GM21619 (cell line): ENCODE measurements around the gene ADAMTSL1.

Experiments
- ATAC-seq: cut with Tn5 transposase; IDR thresholded peaks from one replicate; pipeline ENCODE4 v1.9.1; 2021; ENCODE audit not compliant: unreplicated experiment

The ADAMTSL1 gene

GRCh38 chr9:18499980-18500379 lies 26.0 kb downstream of the ADAMTSL1 start:
- ATAC-seq = no peak

- ATAC-seq = no peak
Measured at GRCh38 chr9:18500451-18500850, 26.5 kb downstream of the ADAMTSL1 start.

- no peak for ATAC-seq
Measured at GRCh38 chr9:18501949-18502348, 28.0 kb downstream of the ADAMTSL1 start.

- no peak for ATAC-seq
Measured at GRCh38 chr9:18502546-18502945, 28.6 kb downstream of the ADAMTSL1 start.

- no peak for ATAC-seq
Measured at GRCh38 chr9:18504707-18505106, 30.8 kb downstream of the ADAMTSL1 start.

- ATAC-seq = no peak
Measured at GRCh38 chr9:18507151-18507550, 33.2 kb downstream of the ADAMTSL1 start.

- no peak for ATAC-seq
Measured at GRCh38 chr9:18516514-18516913, 42.6 kb downstream of the ADAMTSL1 start.

- no peak for ATAC-seq
Measured at GRCh38 chr9:18516965-18517364, 43.0 kb downstream of the ADAMTSL1 start.

- no peak for ATAC-seq
Measured at GRCh38 chr9:18520416-18521047, 46.6 kb downstream of the ADAMTSL1 start.

- ATAC-seq = no peak
Measured at GRCh38 chr9:18526685-18527084, 52.7 kb downstream of the ADAMTSL1 start.

- ATAC-seq = no peak
Measured at GRCh38 chr9:18531136-18532065, 57.4 kb downstream of the ADAMTSL1 start.

- no peak for ATAC-seq
Measured at GRCh38 chr9:18534611-18535010, 60.7 kb downstream of the ADAMTSL1 start.

- ATAC-seq = no peak
Measured at GRCh38 chr9:18536554-18536953, 62.6 kb downstream of the ADAMTSL1 start.

GRCh38 chr9:18539203-18539693 lies 65.3 kb downstream of the ADAMTSL1 start:
- ATAC-seq = no peak

GRCh38 chr9:18542837-18543405 lies 69.0 kb downstream of the ADAMTSL1 start:
- ATAC-seq = no peak

- no peak for ATAC-seq
Measured at GRCh38 chr9:18543406-18544192, 69.6 kb downstream of the ADAMTSL1 start.

- ATAC-seq = no peak
Measured at GRCh38 chr9:18544456-18544855, 70.5 kb downstream of the ADAMTSL1 start.

- no peak for ATAC-seq
Measured at GRCh38 chr9:18545636-18546360, 71.8 kb downstream of the ADAMTSL1 start.

GRCh38 chr9:18548456-18548855 lies 74.5 kb downstream of the ADAMTSL1 start:
- ATAC-seq = no peak

GRCh38 chr9:18549772-18550171 lies 75.8 kb downstream of the ADAMTSL1 start:
- no peak for ATAC-seq
